Measurements from ENCODE around the gene TBC1D26.
"Not testable (repeated sequence)": the region's sequence is repeated elsewhere in the genome, so short reads cannot be mapped to it uniquely, and the experiment has no call there.

TBC1D26 gene

GRCh38 chr17:15744074-15744676 lies 12.1 kb downstream of the TBC1D26 start:
- no peak for DNase-seq

GRCh38 chr17:15744885-15745284 lies 12.8 kb downstream of the TBC1D26 start:
- no peak for DNase-seq

GRCh38 chr17:15749403-15749802 lies 17.3 kb downstream of the TBC1D26 start:
- DNase-seq = not testable (repeated sequence)

GRCh38 chr17:15768865-15769533 lies 36.9 kb downstream of the TBC1D26 start:
- not testable (repeated sequence) for DNase-seq

- DNase-seq = not testable (repeated sequence)
Measured at GRCh38 chr17:15770679-15771078, 38.6 kb downstream of the TBC1D26 start.

- DNase-seq = no peak
Measured at GRCh38 chr17:15776871-15777270, 44.8 kb downstream of the TBC1D26 start.

- DNase-seq = no peak
Measured at GRCh38 chr17:15777297-15777696, 45.2 kb downstream of the TBC1D26 start.

GRCh38 chr17:15777717-15778116 lies 45.6 kb downstream of the TBC1D26 start:
- no peak for DNase-seq

- no peak for DNase-seq
Measured at GRCh38 chr17:15779119-15779518, 47.0 kb downstream of the TBC1D26 start.

GRCh38 chr17:15780188-15780587 lies 48.1 kb downstream of the TBC1D26 start:
- no peak for DNase-seq

- peak; percentile 68 for DNase-seq
Measured at GRCh38 chr17:15782866-15783265, 50.8 kb downstream of the TBC1D26 start.

GRCh38 chr17:15783461-15783860 lies 51.4 kb downstream of the TBC1D26 start:
- no peak for DNase-seq

GRCh38 chr17:15784351-15784750 lies 52.3 kb downstream of the TBC1D26 start:
- DNase-seq = peak; percentile 11

- DNase-seq = not testable (repeated sequence)
Measured at GRCh38 chr17:15787363-15788075, 55.4 kb downstream of the TBC1D26 start.

- not testable (repeated sequence) for DNase-seq
Measured at GRCh38 chr17:15788365-15788764, 56.3 kb downstream of the TBC1D26 start.
